ENCODE data around the gene FSD2. TPM values are rescaled to one million over a fixed set of nuclear protein-coding genes. Genes with fewer than 3 reads are reported as not detected.

FSD2 gene
- total and polyA plus RNA-seq, 7 donors = 0.51 to 65.3 (median 27.5) TPM

GRCh38 chr15:82810890-82811426 is 5.1 kb upstream of the FSD2 start:
- Histone ChIP-seq H3K9me3 (no peaks in the 10 kb centered on the region), H3K4me3 (peak overlapping the region; percentile 92), H3K27ac (peak overlapping the region; percentile 100), H3K36me3 (ENCODE audit: insufficient read depth in 1 of 2, low read depth in 1 of 2) (peaks cover 0 to 32% of the 10 kb centered on the region in 2 donors), H3K27me3 (ENCODE audit: insufficient read depth in 3 of 3, low read length in 2 of 3) (no peaks in the 10 kb centered on the region), H3K4me1 (peaks cover 57% of the 10 kb centered on the region)
- 1 to 5% (median 1%) methylated on average over 6 of the region's 6 CpGs for WGBS, 3 donors
- ATAC-seq (no peak), DNase-seq (no peak)
- intact Hi-C loops (cut with DNase I) = loop anchor here in 1 of 2 donors (1.0 kb wide), 1 partner anchor 61 kb away; no protein-coding TSS in a partner anchor
- no peak for TF ChIP-seq CTCF (IDR thresholded peaks at IDR 0.05)

- no peak for TF ChIP-seq CTCF (IDR thresholded peaks at IDR 0.05)
- no peaks in the 10 kb centered on the region for H3K27me3 ChIP-seq (ENCODE audit: insufficient read depth in 3 of 3, low read length in 2 of 3)
- ATAC-seq = peak in 2 of 4 donors; percentile 0 to 1
- peak in 1 of 2 donors; percentile 66 for DNase-seq
- H3K36me3 ChIP-seq (ENCODE audit: insufficient read depth in 1 of 2, low read depth in 1 of 2) = peaks cover 0 to 25% of the 10 kb centered on the region in 2 donors
- H3K9me3 ChIP-seq = no peaks in the 10 kb centered on the region
- H3K4me1 ChIP-seq = peaks cover 53% of the 10 kb centered on the region
- H3K4me3 ChIP-seq = peak overlapping the region; percentile 92
- intact Hi-C loops (cut with DNase I) = loop anchor here in 1 of 2 donors (1.0 kb wide), 1 partner anchor 60 kb away; no protein-coding TSS in a partner anchor
- 0 to 1% (median 0%) methylated on average over 53 to 81 of the region's 81 CpGs for WGBS, 3 donors
- peak overlapping the region; percentile 100 for H3K27ac ChIP-seq
These were observed 4.4 kb upstream of the FSD2 start for GRCh38 chr15:82810061-82810889.

GRCh38 chr15:82809308-82810060 is 3.6 kb upstream of the FSD2 start, which contains the start of gene WHAMM:
TSS of gene WHAMM (plus strand) at chr15:82809628. CDS start at chr15:82809727, 99 bp downstream.
- Histone ChIP-seq H3K9me3 (no peaks in the 10 kb centered on the region), H3K4me1 (peaks cover 50% of the 10 kb centered on the region), H3K27ac (peak within 1 kb of the TSS; percentile 100), H3K36me3 (ENCODE audit: insufficient read depth in 1 of 2, low read depth in 1 of 2) (peaks cover 0 to 17% of the 10 kb centered on the region in 2 donors), H3K27me3 (ENCODE audit: insufficient read depth in 3 of 3, low read length in 2 of 3) (no peaks in the 10 kb centered on the region), H3K4me3 (peak within 1 kb of the TSS; percentile 92)
- DNase-seq = peak; percentile 99
- ATAC-seq = peak; percentile 86 to 91 (median 86)
- intact Hi-C loops (cut with DNase I) = loop anchor here in 1 of 2 donors (1.0 kb wide), 1 partner anchor 59 kb away; no protein-coding TSS in a partner anchor
- TF ChIP-seq CTCF (IDR thresholded peaks at IDR 0.05) = no peak
- WGBS, 3 donors = 0% methylated on average over 52 to 67 of the region's 67 CpGs

- peak overlapping the region; percentile 92 for H3K4me3 ChIP-seq
- intact Hi-C loops (cut with DNase I) = no loop called here
These were observed 2.8 kb upstream of the FSD2 start for GRCh38 chr15:82808634-82809041.

More at GRCh38 chr15:82808634-82809041, 2.8 kb upstream of the FSD2 start:
- Histone ChIP-seq H3K36me3 (ENCODE audit: insufficient read depth in 1 of 2, low read depth in 1 of 2) (peaks cover 0 to 9% of the 10 kb centered on the region in 2 donors), H3K27ac (peak overlapping the region; percentile 100), H3K9me3 (no peaks in the 10 kb centered on the region), H3K27me3 (ENCODE audit: insufficient read depth in 3 of 3, low read length in 2 of 3) (no peaks in the 10 kb centered on the region), H3K4me1 (peaks cover 49% of the 10 kb centered on the region)
- 24 to 52% (median 35%) methylated on average over 9 of the region's 9 CpGs for WGBS, 3 donors
- no peak for DNase-seq
- ATAC-seq = peak in 3 of 4 donors; percentile 12 to 25 (median 25)
- TF ChIP-seq CTCF (IDR thresholded peaks at IDR 0.05) = no peak
